Measurements from ENCODE around the gene MYRF.

GRCh38 chr11:61709572-61709971, 42.9 kb upstream of the MYRF start:
- TF ChIP-seq CHD2 (IDR thresholded peaks at IDR 0.05; ENCODE audit: low read depth, low read length) (no peak), ATF2 (CRISPR knock-in tag; IDR thresholded peaks at IDR 0.05) (no peak), ZFX (CRISPR knock-in tag; IDR thresholded peaks at IDR 0.05) (no peak), CREB5 (CRISPR knock-in tag; IDR thresholded peaks at IDR 0.05) (no peak), REST (IDR thresholded peaks at IDR 0.05; ENCODE audit: borderline replicate concordance) (no peak), REST (CRISPR knock-in tag; IDR thresholded peaks at IDR 0.05; ENCODE audit: low read depth) (no peak), HIVEP1 (CRISPR knock-in tag; IDR thresholded peaks at IDR 0.05) (no peak)

Measured in K562 (cell line).